Astrocyte (in vitro differentiated cells and primary cell): Measurements from ENCODE around the gene CACNA2D1. TPM values are rescaled to one million over a fixed set of nuclear protein-coding genes. Genes with fewer than 3 reads are reported as not detected.

Experiments
- DNase-seq: peaks from one replicate; pipeline ENCODE4 v3.0.0-alpha.2; 2010; ENCODE audit warnings: low read depth
- FAIRE-seq: peaks from 2 replicates; lab custom pipeline; 2011; peaks lifted over from hg19 to GRCh38; lab: Jason Lieb, UNC
- H2AFZ ChIP-seq: 2 replicates; pipeline ENCODE4 v1.6.0; 2012; ENCODE audit warnings: low read depth, low read length, inconsistent platforms
- H3K27ac ChIP-seq: 2 replicates; pipeline ENCODE4 v1.5.1; 2011; ENCODE audit warnings: low read depth, low read length, inconsistent platforms
- H3K27me3 ChIP-seq: 2 replicates; pipeline ENCODE4 v1.6.0; 2011; ENCODE audit warnings: low read length, inconsistent platforms; ENCODE audit not compliant: insufficient read depth
- H3K36me3 ChIP-seq: 2 replicates; pipeline ENCODE4 v1.5.1; 2011; ENCODE audit warnings: low read length, inconsistent platforms; ENCODE audit not compliant: insufficient read depth
- H3K4me1 ChIP-seq: 2 replicates; pipeline ENCODE4 v1.5.1; 2011; ENCODE audit warnings: low read length, inconsistent platforms; ENCODE audit not compliant: insufficient read depth
- H3K4me2 ChIP-seq: 2 replicates; pipeline ENCODE4 v1.6.0; 2012; ENCODE audit warnings: low read length, inconsistent platforms
- H3K4me3 ChIP-seq: 2 replicates; pipeline ENCODE4 v1.5.1; 2011; ENCODE audit warnings: low read depth, mild to moderate bottlenecking, low read length, inconsistent platforms; ENCODE audit not compliant: insufficient read depth
- H3K79me2 ChIP-seq: 2 replicates; pipeline ENCODE4 v1.6.0; 2012; ENCODE audit warnings: mild to moderate bottlenecking, low read length, inconsistent platforms; ENCODE audit not compliant: insufficient read depth
- H3K9ac ChIP-seq: 2 replicates; pipeline ENCODE4 v1.6.0; 2012; ENCODE audit warnings: mild to moderate bottlenecking, low read length, inconsistent platforms
- H3K9me3 ChIP-seq: 2 replicates; pipeline ENCODE4 v1.5.1; 2012; ENCODE audit warnings: low read depth, mild to moderate bottlenecking, low read length, inconsistent platforms; ENCODE audit not compliant: insufficient read depth
- H4K20me1 ChIP-seq: 2 replicates; pipeline ENCODE4 v1.6.0; 2012; ENCODE audit warnings: low read length, inconsistent platforms; ENCODE audit not compliant: insufficient read depth
- H3K27ac Mint-ChIP-seq: one replicate; pipeline ENCODE4 v1.8.0; 2021; ENCODE audit warnings: mild to moderate bottlenecking, mixed read lengths; ENCODE audit not compliant: unreplicated experiment
- H3K27me3 Mint-ChIP-seq: one replicate; pipeline ENCODE4 v1.8.0; 2021; ENCODE audit warnings: low read depth, mixed read lengths; ENCODE audit not compliant: unreplicated experiment
- H3K36me3 Mint-ChIP-seq: one replicate; pipeline ENCODE4 v1.8.0; 2021; ENCODE audit warnings: low read depth, mixed read lengths; ENCODE audit not compliant: unreplicated experiment
- H3K4me1 Mint-ChIP-seq: one replicate; pipeline ENCODE4 v1.8.0; 2021; ENCODE audit warnings: low read depth, mixed read lengths; ENCODE audit not compliant: unreplicated experiment
- H3K4me3 Mint-ChIP-seq: one replicate; pipeline ENCODE4 v1.8.0; 2021; ENCODE audit warnings: mild to moderate bottlenecking, moderate library complexity, mixed read lengths; ENCODE audit not compliant: unreplicated experiment
- H3K9me3 Mint-ChIP-seq: one replicate; pipeline ENCODE4 v1.8.0; 2021; ENCODE audit warnings: mild to moderate bottlenecking, mixed read lengths; ENCODE audit not compliant: unreplicated experiment
- EZH2 ChIP-seq: IDR thresholded peaks from 2 replicates; pipeline ENCODE4 v1.6.1; 2012; ENCODE audit warnings: mild to moderate bottlenecking, low read length, inconsistent platforms; ENCODE audit not compliant: insufficient read depth
- total RNA-seq: library from RNA; stranded (reverse); gene quantifications from 2 replicates; pipeline ENCODE4 v1.2.1, GENCODE V29; 2021
- TF ChIP-seq, protein P1 (sequence below): IDR thresholded peaks from 2 replicates; pipeline ENCODE4 v1.5.1; 2011; ENCODE audit warnings: low read depth, mild to moderate bottlenecking, inconsistent platforms, low read length, moderate library complexity; ENCODE audit not compliant: insufficient read depth

Gene CACNA2D1
- total RNA-seq, 1 donor from 2014 or later: 53.4 TPM

- Mint-ChIP-seq H3K4me1 (no peaks in the 10 kb centered on the region), H3K9me3 (peaks cover 2% of the 10 kb centered on the region)
- FAIRE-seq: no peak
These were observed 23.4 kb upstream of the CACNA2D1 start for GRCh38 chr7:82467020-82467419.

GRCh38 chr7:82464372-82464771 is 20.8 kb upstream of the CACNA2D1 start:
- no peaks in the 10 kb centered on the region for H3K4me1 ChIP-seq
- no peaks in the 10 kb centered on the region for H4K20me1 ChIP-seq
- no peak overlapping the region for H3K9ac ChIP-seq
- H3K27ac ChIP-seq: no peak overlapping the region
- no peak overlapping the region for H3K4me3 ChIP-seq
- no peaks in the 10 kb centered on the region for H3K27me3 ChIP-seq
- no peaks in the 10 kb centered on the region for H3K36me3 ChIP-seq
- H3K27ac Mint-ChIP-seq: no peak overlapping the region
- DNase-seq: no peak
- H3K27me3 Mint-ChIP-seq: no peaks in the 10 kb centered on the region
- FAIRE-seq: no peak
- H3K36me3 Mint-ChIP-seq: no peaks in the 10 kb centered on the region
- H3K9me3 Mint-ChIP-seq: peaks cover 2% of the 10 kb centered on the region
- H3K4me1 Mint-ChIP-seq: no peaks in the 10 kb centered on the region
- no peak overlapping the region for H3K4me3 Mint-ChIP-seq
- TF ChIP-seq EZH2: no peak
- TF ChIP-seq, protein P1, sequence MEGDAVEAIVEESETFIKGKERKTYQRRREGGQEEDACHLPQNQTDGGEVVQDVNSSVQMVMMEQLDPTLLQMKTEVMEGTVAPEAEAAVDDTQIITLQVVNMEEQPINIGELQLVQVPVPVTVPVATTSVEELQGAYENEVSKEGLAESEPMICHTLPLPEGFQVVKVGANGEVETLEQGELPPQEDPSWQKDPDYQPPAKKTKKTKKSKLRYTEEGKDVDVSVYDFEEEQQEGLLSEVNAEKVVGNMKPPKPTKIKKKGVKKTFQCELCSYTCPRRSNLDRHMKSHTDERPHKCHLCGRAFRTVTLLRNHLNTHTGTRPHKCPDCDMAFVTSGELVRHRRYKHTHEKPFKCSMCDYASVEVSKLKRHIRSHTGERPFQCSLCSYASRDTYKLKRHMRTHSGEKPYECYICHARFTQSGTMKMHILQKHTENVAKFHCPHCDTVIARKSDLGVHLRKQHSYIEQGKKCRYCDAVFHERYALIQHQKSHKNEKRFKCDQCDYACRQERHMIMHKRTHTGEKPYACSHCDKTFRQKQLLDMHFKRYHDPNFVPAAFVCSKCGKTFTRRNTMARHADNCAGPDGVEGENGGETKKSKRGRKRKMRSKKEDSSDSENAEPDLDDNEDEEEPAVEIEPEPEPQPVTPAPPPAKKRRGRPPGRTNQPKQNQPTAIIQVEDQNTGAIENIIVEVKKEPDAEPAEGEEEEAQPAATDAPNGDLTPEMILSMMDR: no peak
- H3K9me3 ChIP-seq: no peaks in the 10 kb centered on the region
- H3K79me2 ChIP-seq: no peaks in the 10 kb centered on the region
- no peak overlapping the region for H2AFZ ChIP-seq
- H3K4me2 ChIP-seq: no peak overlapping the region

More at GRCh38 chr7:82467020-82467419, 23.4 kb upstream of the CACNA2D1 start:
- Histone ChIP-seq H3K4me3 (no peak overlapping the region), H3K36me3 (no peaks in the 10 kb centered on the region), H4K20me1 (no peaks in the 10 kb centered on the region), H3K9ac (no peak overlapping the region), H3K4me2 (no peak overlapping the region), H3K9me3 (no peaks in the 10 kb centered on the region), H3K79me2 (no peaks in the 10 kb centered on the region), H3K27me3 (no peaks in the 10 kb centered on the region), H2AFZ (no peak overlapping the region), H3K4me1 (no peaks in the 10 kb centered on the region), H3K27ac (no peak overlapping the region)
- Mint-ChIP-seq H3K27me3 (no peaks in the 10 kb centered on the region), H3K27ac (no peak overlapping the region), H3K4me3 (no peak overlapping the region), H3K36me3 (no peaks in the 10 kb centered on the region)
- TF ChIP-seq EZH2: no peak
- TF ChIP-seq, protein P1: no peak
- no peak for DNase-seq

GRCh38 chr7:82455295-82455694 is 11.7 kb upstream of the CACNA2D1 start:
- no peak overlapping the region for H3K27ac Mint-ChIP-seq
- FAIRE-seq (no peak), DNase-seq (no peak)
- no peak overlapping the region for H3K27ac ChIP-seq
- H3K9ac ChIP-seq: no peak overlapping the region
- H3K27me3 ChIP-seq: no peaks in the 10 kb centered on the region
- H3K4me3 ChIP-seq: no peak overlapping the region
- TF ChIP-seq, protein P1: no peak
- no peak for TF ChIP-seq EZH2
- H3K9me3 Mint-ChIP-seq: peaks cover 2% of the 10 kb centered on the region
- H3K4me3 Mint-ChIP-seq: no peak overlapping the region
- no peaks in the 10 kb centered on the region for H3K4me1 Mint-ChIP-seq
- no peaks in the 10 kb centered on the region for H3K79me2 ChIP-seq
- H3K9me3 ChIP-seq: no peaks in the 10 kb centered on the region
- H3K27me3 Mint-ChIP-seq: no peaks in the 10 kb centered on the region
- no peaks in the 10 kb centered on the region for H3K36me3 Mint-ChIP-seq
- H3K36me3 ChIP-seq: no peaks in the 10 kb centered on the region
- no peaks in the 10 kb centered on the region for H4K20me1 ChIP-seq
- H3K4me2 ChIP-seq: no peak overlapping the region
- no peaks in the 10 kb centered on the region for H3K4me1 ChIP-seq
- no peak overlapping the region for H2AFZ ChIP-seq
